Mucosa of rectum (tissue), 2 donors: Measurements from ENCODE around the gene SOX11.

Experiments used
- H3K27ac ChIP-seq, 2 donors: one replicate each; pipeline ENCODE4 v1.7.0; 2013; ENCODE audit warnings: inconsistent platforms in 2 of 2, low read depth in 2 of 2, low read length in 2 of 2
- H3K27me3 ChIP-seq, 2 donors: one replicate each; pipeline ENCODE4 v1.7.0; 2013; ENCODE audit warnings: low read length in 2 of 2; ENCODE audit not compliant: control insufficient read depth in 2 of 2, insufficient read depth in 2 of 2
- H3K36me3 ChIP-seq, 2 donors: one replicate each; pipeline ENCODE4 v1.7.0; 2013; ENCODE audit warnings: low read length in 2 of 2; ENCODE audit not compliant: control insufficient read depth in 2 of 2, insufficient read depth in 2 of 2
- H3K4me1 ChIP-seq, 2 donors: one replicate each; pipeline ENCODE4 v1.7.0; 2013; ENCODE audit warnings: low read length in 2 of 2, mild to moderate bottlenecking in 1 of 2; ENCODE audit not compliant: control insufficient read depth in 2 of 2, insufficient read depth in 2 of 2
- H3K4me3 ChIP-seq, 2 donors: one replicate each; pipeline ENCODE4 v1.7.0; 2013; ENCODE audit warnings: low read length in 2 of 2
- H3K9ac ChIP-seq, 2 donors: one replicate each; pipeline ENCODE4 v1.7.0; 2013; ENCODE audit warnings: low read length in 2 of 2, low read depth in 1 of 2, mild to moderate bottlenecking in 1 of 2
- H3K9me3 ChIP-seq, 2 donors: one replicate each; pipeline ENCODE4 v1.7.0; 2013; ENCODE audit warnings: low read length in 2 of 2; ENCODE audit not compliant: control insufficient read depth in 2 of 2
- donor health status: healthy.
- donor health status: Normal muscosa, but diverticular disease.

SOX11 gene

DNA sequence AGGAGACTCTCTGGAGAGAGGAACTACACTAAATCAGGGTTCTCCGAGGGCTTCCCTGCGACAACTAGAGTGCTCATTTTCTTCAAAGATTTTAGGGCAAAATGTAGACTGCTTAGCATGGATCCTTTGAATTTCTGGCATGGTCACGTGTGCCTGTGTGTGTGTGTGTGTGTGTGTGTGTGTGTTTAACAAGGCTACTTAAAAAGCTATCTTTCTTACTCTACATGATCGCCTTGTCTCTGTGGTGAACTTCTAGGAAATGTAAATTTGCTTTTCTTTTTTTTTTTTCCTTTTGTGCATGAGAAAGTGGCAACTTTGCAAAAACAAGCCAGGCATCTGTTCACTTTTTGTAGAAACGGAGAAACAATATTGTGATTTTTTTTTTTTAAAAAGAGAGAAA lies 43.9 kb downstream of the SOX11 start:
- Histone ChIP-seq H3K9ac (no peak overlapping the region), H3K27me3 (no peaks in the 10 kb centered on the region), H3K36me3 (no peaks in the 10 kb centered on the region), H3K27ac (no peak overlapping the region), H3K4me3 (no peak overlapping the region), H3K4me1 (no peaks in the 10 kb centered on the region), H3K9me3 (no peaks in the 10 kb centered on the region)

DNA sequence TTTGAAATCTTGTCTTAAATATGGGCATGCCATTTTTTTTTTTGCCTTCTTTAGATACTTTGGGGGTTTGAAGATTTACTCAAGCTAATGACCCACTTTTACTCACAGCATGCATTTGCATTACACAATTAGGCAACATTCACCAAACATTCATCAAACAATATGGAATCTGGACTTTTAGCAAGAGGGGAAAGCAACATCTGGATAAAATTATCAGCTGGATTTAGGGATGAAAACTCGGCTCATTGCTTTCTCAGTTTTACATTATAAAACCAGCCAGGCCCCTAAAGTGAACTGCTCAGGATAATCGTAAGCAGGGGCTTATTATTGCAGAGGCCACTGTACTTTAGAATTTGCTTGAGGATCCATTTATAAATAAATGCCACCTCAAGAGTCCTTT lies 44.7 kb downstream of the SOX11 start:
- Histone ChIP-seq H3K27me3 (no peaks in the 10 kb centered on the region), H3K9ac (no peak overlapping the region), H3K4me1 (no peaks in the 10 kb centered on the region), H3K4me3 (no peak overlapping the region), H3K36me3 (no peaks in the 10 kb centered on the region), H3K27ac (no peak overlapping the region), H3K9me3 (no peaks in the 10 kb centered on the region)

GRCh38 chr2:5740053-5740452 lies 47.9 kb downstream of the SOX11 start:
- Histone ChIP-seq H3K36me3 (no peaks in the 10 kb centered on the region), H3K9ac (no peak overlapping the region), H3K4me3 (no peak overlapping the region), H3K27ac (no peak overlapping the region), H3K9me3 (no peaks in the 10 kb centered on the region), H3K27me3 (no peaks in the 10 kb centered on the region), H3K4me1 (no peaks in the 10 kb centered on the region)

DNA sequence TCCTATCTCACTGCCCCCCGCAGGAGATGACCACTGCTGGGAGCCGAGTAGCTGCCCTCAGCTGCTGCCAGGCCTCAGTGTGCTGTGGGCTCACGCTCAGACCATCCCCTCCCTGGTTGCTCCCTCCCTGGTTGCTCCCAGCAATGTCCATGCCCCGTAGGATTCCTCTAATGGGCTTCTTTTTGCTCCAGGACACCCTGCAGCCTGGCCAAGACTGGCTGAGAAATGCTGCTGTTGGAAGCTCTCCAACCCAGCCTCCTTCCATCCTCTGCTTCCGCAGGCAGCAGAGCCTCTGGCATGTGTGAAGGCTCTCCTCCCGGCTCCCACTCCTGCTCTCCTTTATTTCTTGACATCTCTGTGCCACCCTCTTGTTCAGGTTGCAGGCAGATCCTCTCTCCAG lies 48.6 kb downstream of the SOX11 start:
- H3K27me3 ChIP-seq: no peaks in the 10 kb centered on the region
- no peak overlapping the region for H3K4me3 ChIP-seq
- H3K9me3 ChIP-seq: no peaks in the 10 kb centered on the region
- H3K27ac ChIP-seq: no peak overlapping the region
- H3K4me1 ChIP-seq: no peaks in the 10 kb centered on the region
- no peak overlapping the region for H3K9ac ChIP-seq
- no peaks in the 10 kb centered on the region for H3K36me3 ChIP-seq

DNA sequence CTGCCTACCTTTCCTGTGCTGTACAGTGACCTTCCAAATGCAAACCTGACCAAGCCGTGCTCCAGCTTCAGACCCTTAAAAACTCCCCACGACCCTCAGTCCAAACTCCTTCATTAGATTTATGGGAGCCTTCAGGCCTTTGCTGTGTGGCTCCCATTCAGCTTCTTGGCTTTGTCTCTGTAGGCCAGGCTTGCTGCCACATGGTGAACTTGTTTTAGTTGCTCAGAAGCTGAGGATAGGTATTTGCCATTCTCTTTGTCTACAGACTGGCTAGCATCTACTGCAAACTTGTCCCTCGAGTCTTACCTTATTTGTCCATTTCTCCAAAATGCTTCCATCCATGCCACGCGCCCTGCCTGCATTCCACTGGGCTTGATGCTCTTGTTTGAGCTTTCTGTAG lies 49.1 kb downstream of the SOX11 start:
- Histone ChIP-seq H3K36me3 (no peaks in the 10 kb centered on the region), H3K4me3 (no peak overlapping the region), H3K4me1 (no peaks in the 10 kb centered on the region), H3K27me3 (no peaks in the 10 kb centered on the region), H3K9ac (no peak overlapping the region), H3K27ac (no peak overlapping the region), H3K9me3 (no peaks in the 10 kb centered on the region)

DNA sequence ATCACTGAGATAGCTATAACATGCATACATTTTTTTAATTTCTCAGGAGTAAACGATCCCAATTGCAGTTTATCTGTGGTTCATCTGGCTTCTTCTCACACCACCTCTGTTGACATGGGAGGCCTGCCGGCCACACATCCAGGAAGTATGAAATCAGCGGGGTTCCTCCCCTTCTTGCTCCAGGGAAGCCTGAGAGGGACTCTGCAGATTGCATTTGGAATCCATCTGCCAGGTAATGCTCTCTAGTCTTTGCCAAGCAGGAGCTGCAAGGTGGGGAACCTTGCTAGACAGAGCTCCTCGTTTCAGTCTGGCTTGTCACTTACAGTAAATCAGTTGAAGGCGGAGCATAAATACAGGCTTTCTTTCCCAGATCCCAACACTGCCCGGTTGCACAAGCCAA lies 49.9 kb downstream of the SOX11 start:
- H3K27me3 ChIP-seq: no peaks in the 10 kb centered on the region
- H3K36me3 ChIP-seq: no peaks in the 10 kb centered on the region
- H3K4me1 ChIP-seq: no peaks in the 10 kb centered on the region
- no peak overlapping the region for H3K9ac ChIP-seq
- no peak overlapping the region for H3K27ac ChIP-seq
- H3K4me3 ChIP-seq: no peak overlapping the region
- H3K9me3 ChIP-seq: no peaks in the 10 kb centered on the region

GRCh38 chr2:5748391-5748790 lies 56.2 kb downstream of the SOX11 start:
- H3K4me1 ChIP-seq: no peaks in the 10 kb centered on the region

DNA sequence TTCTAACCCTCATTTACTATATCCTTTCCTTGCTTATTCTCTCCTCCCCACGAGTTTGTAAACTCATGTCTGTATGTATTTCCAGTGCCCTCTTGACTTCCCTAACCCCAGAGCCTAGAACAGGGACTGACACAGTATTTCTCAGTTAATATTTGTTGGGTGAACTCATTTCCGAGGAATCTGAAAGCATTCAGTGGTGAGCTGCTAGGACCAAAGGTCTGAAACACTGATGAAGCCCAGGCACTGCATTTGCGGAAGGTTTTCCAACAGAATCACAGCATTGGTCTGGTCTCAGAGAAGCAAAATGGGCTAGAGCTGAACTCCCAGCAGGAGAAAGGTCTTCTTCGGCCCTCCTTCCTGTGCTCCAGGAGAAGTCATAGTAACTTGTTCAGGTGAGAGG lies 56.8 kb downstream of the SOX11 start:
- H3K27ac ChIP-seq: no peak overlapping the region
- H3K9me3 ChIP-seq: no peaks in the 10 kb centered on the region
- H3K36me3 ChIP-seq: no peaks in the 10 kb centered on the region
- H3K27me3 ChIP-seq: no peaks in the 10 kb centered on the region
- no peak overlapping the region for H3K9ac ChIP-seq
- no peaks in the 10 kb centered on the region for H3K4me1 ChIP-seq
- H3K4me3 ChIP-seq: no peak overlapping the region

More at GRCh38 chr2:5748391-5748790, 56.2 kb downstream of the SOX11 start:
- no peak overlapping the region for H3K4me3 ChIP-seq
- no peak overlapping the region for H3K27ac ChIP-seq
- H3K36me3 ChIP-seq: no peaks in the 10 kb centered on the region
- no peaks in the 10 kb centered on the region for H3K27me3 ChIP-seq
- H3K9me3 ChIP-seq: no peaks in the 10 kb centered on the region
- H3K9ac ChIP-seq: no peak overlapping the region

DNA sequence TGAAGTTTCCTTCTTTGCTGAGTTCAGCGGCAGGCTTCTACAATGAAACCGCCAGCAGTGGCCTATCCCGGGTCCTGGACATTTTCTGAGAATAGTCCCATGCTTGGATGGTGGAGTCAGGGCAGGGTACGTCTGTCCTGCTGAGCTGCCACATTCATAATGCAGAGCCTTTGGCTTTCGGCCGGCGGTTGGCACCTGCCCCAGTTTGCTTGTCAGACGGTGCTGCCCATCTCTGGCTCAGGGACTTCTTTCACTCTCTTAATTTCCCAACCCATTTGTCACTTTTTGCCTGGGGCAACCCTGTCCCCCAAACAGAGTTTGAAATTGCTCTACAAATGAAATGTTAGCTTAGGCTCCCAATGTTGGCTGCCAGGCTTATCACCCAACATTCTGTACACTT lies 57.2 kb downstream of the SOX11 start:
- H3K4me1 ChIP-seq: no peaks in the 10 kb centered on the region
- no peaks in the 10 kb centered on the region for H3K27me3 ChIP-seq
- no peaks in the 10 kb centered on the region for H3K9me3 ChIP-seq
- H3K36me3 ChIP-seq: no peaks in the 10 kb centered on the region
- H3K27ac ChIP-seq: no peak overlapping the region
- H3K4me3 ChIP-seq: no peak overlapping the region
- H3K9ac ChIP-seq: no peak overlapping the region
